GM18867 (cell line): ENCODE measurements around the gene NUP93.
"Not testable (repeated sequence)": the region's sequence is repeated elsewhere in the genome, so short reads cannot be mapped to it uniquely, and the experiment has no call there.

Experiments
- ATAC-seq: cut with Tn5 transposase; IDR thresholded peaks from one replicate; pipeline ENCODE4 v1.9.1; 2021; ENCODE audit warnings: mild to moderate bottlenecking, moderate library complexity; ENCODE audit not compliant: unreplicated experiment

NUP93 gene

DNA sequence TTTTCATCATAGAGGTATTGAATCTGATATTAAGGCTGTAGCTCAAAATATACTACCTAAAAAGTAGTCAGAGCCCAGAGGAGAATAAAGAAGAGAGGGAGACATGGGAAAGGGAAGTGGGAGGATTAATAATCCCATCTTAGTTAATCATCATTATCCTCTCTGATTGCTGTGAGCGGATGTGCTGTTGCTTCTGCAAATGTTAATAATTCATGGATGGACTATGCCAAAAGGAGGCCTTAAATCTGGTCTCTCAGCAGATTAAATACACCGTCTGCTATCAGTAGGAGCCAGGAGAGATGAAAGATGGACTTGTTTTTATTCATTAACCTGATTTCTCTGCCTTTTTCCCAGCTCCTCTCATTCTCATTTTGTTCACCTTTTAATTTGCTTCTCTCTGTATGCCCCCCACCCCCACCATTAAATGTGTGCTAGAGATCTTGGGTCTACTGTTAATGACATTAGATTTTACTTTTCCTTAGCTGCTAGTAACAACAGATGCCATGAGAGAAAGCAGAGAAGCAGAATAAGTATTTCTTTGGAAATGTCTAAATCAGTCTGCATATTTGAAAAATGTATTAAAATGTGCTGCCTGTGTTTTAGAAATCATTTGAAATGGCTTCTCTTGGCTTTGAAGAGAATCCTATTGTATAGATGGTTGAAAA lies 44.2 kb downstream of the NUP93 start:
- no peak for ATAC-seq

DNA sequence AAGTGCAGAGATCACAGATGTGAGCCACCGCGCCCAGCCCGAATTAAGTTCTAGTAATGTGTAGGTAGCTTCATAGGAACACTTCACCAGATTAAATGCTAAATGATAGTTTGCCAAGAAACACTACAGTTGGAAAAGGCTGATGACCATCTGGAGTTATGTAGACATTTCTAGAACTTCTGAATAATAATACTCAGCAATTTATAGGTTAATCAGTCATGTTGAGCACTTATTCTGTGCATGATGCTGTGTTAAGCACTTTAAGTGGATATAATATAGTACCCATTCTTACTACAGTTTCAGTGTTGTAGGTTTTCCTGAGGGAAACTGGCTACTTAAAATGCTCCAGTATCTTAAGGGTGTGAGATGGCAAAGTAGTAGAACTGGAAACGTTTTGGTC lies 45.2 kb downstream of the NUP93 start:
- ATAC-seq = no peak

DNA sequence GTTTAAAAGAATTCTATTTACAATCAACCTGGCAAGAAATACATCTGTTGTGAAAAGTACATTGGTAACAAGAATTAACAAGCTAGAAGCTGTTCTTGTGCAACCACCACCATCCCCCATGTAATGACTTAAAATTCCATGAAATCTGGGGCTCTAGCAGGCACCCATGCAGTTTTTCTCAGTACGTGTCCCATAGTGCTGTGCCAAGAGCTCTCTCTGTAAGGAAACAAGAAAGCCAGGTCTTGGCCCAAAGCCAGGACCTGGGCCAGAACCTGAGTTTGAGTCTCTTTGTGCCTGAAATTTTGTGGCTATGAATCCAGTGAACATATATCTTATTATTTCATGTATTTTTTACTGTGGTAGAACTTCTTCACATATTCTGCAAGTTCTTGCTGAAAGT lies 46.6 kb downstream of the NUP93 start:
- ATAC-seq = no peak

DNA sequence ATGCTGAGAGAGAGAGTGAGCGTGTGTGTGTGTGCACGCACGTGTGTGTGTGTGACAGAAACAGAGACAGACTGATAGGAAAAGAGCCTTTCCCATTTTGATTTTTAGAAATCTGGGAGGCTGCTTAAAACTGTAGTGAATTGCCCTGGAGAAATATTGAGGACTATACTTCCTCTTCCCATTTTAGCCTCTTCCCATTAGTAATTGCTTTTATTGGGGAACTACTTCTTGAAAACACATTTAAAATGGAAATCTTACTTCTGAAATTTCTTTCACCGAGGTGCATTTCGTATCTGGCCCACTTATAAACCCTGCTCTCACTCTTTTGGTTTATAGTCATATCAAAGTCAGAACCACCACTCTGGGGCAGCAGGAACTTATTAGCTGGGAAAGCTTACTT lies 47.1 kb downstream of the NUP93 start:
- no peak for ATAC-seq

DNA sequence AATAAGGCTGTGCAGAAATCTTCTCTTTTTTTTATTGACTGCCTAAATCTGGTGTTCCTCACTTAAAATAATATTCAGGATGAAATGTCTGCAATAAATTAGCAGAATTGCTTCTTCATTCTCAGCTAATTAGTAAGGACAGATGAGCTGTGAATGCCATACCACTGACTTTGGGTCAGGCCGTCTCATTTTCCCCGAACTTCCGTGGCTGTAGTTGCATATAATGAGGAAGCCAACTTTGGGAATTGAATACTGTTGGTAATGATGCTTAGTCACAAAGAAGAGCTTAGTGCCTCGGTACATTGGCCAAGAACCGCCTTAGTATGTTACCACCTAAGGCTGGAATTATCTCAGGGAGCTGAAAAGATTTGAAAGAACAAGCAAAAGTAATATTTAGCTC lies 47.6 kb downstream of the NUP93 start:
- no peak for ATAC-seq

DNA sequence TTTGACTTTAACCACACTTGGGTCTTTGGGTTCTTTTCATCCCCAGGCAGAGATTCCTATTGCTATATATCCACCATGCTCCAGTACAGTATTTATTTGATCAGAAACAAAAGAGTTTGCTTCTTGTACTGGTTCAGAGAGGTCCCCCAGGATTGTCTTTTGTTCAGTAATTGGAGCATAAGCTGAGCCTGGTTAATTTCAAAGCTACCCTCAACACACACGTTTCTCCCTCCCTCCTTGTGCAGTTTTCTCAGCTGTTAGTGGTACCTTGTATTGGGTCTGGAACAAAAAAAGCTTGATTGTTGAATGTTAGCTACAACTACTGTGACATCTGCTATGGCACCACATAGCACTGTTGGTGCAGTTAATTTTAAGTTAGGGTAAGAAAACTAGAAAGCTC lies 50.0 kb downstream of the NUP93 start:
- no peak for ATAC-seq

DNA sequence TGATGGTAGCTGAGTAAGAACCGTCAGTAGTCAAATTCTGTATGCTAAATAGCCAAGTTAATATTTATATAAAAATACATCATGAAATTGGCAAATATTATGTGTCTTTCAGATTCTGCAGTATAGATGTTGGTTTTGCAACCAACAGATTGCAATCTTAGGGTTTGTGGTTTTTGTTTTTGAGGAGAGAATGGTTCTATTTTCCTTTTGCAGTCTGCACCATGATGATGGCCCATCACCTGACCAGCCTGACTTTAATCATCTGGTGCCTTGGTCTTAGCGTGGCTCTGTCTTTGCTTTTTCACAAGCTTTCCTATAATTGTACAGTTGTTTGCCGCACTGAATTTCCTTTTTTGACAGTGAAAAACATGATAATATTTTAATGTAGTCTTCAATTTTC lies 50.7 kb downstream of the NUP93 start:
- ATAC-seq = no peak

DNA sequence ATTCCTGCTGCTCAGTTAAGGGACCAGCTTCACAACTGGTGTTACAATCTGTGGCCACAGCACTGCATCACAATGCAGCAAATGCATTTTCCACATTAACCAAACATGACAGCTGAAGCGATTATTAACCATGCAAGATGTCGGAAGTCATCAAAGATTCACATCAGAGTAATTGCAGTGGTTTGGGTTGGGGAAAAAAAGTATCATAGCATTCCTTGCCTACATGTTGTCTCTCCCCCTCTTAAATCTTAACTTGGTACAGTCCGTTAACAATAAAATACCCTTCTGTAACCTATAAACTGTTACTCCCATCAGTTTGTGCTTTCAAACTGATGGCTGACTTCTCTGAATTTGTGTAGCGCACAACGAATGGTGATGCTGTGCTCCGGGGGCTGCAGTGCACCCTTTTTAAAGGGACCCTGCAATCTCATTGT lies 51.6 kb downstream of the NUP93 start:
- ATAC-seq = no peak

DNA sequence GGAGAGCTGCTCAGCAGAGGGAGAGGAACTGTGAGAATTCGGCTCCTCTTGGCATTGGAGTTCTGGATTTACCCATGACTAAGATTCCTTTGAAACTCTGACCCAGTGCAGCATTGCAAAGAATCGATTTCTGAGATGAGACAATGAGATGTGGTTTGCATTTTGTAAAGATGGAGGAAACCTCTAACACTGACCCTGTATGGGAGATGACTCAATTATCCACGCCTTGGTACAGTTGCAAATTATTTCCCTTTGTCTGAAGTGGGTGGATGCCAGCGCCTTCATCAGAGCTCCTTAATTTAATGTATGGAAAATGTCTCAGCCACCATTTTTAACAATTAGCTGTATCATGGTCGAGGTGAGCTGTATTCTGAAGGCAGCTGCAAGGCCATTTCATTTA lies 53.4 kb downstream of the NUP93 start:
- ATAC-seq = no peak

DNA sequence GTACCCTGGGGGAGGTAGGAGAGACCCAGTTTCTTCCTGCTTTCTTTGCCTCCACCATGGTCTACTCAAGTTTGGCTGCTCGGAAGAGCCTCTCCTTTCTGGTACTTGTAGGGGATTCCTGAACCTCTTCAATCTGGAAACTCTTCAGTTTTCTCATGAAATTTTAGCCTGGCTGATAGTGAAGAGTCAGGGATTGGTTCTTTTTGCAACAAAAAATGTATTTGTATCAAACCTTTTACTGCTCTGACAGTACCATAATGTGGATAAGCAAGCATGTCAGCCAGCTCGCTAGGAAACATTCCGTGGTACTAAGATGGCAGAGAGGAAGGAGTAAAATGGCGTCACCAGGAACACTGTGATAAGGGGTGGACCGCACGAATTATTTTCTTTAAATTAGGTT lies 55.4 kb downstream of the NUP93 start:
- no peak for ATAC-seq

DNA sequence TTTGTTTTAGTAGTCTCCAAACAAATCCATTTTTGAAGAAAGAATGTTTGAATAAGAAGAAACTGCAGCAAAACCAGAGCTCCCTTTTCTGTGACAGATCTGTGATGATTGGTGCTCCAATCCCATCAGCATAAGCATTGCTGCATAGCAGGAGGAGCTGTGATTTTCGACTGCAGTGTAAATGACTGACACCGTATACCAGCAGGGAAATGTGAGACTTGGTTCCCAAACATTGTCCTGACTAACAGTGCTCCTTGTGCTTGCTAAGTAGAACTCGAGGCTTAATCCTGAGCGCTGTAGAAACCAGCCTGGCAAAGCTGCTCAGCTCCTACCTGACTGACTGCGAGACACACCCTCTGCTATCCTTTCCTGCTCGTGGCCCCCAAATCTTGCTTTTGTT lies 57.2 kb downstream of the NUP93 start:
- ATAC-seq = no peak

DNA sequence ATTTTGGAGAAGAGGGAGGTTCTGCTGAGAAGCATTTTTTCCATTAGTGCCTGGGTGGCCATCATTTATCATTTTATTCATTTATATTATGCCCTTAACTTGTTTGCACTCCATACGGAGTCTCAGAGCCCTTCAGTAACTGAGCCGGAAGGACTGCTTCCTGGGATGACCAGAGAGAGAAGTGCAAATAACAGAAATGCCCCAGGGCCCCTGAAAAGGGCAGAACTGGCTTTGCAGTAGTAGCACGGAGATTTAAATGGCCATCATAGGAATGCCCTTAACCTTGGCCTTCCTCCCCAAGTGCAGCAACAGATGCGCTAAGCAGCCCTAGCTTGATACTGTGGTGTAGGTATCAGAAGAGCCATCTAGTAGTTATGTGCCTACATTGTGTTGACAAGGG lies 58.5 kb downstream of the NUP93 start:
- no peak for ATAC-seq

DNA sequence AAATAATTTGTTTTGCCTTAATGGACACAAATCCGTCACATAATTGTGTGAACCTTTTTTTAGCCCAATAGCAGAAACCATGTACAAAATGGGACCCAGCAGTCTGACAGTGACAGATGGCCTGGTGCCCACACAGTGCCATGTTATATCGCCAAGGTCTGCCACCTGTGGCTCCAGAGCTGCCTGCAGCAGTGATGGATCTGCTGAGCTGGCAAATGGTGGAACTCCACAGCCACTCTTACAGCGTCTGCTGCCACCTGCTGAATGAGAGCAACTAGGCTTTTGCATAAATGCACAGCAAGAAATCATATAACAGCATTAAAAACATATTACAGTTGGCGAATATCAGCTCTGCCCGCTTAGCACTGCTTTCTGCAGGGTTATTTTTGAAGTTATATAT lies 59.4 kb downstream of the NUP93 start:
- ATAC-seq = no peak

DNA sequence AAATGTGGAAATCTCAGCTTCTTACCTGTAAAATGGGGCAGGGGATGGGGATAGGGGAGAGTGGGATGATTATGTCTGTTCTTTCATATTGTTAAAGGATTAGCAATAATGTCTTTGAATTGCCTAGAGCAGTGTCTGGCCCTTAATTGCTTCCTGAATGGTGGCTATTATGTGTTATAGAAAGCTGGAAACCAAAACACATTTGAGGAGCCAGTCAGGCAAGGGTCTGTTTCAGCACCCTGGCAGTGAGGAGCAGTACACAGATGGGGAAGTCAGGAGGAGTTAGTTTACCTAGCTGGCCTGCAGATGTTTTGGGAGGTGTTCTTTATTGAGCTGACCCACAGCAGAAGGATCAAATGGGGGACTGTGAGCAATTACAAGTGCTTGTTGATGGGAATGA lies 63.0 kb downstream of the NUP93 start:
- no peak for ATAC-seq

DNA sequence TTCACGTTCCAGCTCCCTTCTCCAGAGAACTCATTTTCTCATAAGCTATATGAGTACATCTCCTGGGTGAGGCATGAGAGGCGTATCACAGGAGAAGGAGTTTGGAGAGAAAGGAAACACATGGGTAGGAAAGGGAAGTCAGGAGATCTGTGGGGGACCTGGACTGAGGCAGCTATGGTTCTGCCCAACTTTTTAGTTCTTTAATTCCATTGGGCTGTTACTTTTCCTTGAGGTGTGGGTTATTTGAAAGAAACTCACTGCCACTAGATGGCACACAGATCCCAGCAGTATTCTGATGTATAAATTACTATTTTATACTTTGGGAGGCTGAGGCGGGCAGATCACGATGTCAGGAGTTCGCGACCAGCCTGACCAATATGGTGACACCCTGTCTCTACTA lies 63.6 kb downstream of the NUP93 start:
- no peak for ATAC-seq

DNA sequence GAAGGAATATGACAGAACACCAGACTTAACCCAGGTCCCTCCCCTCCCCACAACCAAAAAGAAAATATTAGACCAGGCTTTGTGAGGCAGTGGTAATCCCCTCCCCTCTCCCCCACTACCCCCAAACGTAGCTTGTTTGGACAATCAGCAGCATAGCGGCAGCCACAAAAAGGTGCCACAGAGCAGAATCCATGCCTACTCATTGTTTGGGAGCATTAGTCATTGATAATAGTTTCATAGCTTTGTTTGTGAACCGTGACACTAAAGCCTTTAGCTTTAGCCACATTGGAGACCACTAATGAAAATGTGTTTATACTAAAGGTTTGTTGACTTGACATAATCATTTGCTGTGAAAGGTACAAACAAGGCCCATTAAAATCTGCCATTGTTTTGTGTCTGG lies 65.1 kb downstream of the NUP93 start:
- ATAC-seq = no peak

DNA sequence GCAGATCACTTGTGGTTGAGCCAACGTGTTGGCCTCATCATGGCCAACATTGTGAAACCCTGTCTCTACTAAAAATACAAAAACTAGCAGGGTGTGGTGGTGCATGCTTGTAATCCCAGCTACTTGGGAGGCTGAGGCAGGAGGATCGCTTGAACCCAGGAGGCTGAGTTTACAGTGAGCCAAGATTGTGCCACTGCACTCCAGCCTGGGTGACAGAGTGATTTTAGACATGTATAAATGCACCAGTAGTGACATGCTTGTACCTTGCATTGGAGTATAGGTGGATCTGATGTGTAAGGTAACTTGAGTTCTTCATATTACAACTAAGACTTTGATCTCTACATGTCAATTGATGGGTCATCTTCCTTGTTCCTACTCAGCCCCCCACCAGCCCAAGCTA lies 67.1 kb downstream of the NUP93 start:
- not testable (repeated sequence) for ATAC-seq

DNA sequence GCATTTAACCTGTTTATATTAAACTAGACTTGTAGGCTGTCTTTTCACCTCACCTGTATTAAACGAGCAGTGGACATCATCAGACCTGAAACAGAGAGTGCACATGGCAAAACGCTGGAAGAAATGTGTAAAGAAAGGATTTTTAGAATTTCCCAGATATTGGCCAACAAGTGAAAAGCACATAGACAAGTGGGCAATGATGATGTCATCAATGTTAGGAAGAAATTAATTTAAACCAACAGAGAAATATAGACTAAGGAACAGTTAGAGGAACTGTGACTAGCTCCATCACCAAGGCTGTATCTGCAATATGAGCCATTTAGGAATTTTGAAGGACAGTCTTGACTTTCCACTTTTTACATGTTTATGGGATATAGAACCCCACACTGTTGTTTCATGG lies 67.9 kb downstream of the NUP93 start:
- ATAC-seq = no peak

DNA sequence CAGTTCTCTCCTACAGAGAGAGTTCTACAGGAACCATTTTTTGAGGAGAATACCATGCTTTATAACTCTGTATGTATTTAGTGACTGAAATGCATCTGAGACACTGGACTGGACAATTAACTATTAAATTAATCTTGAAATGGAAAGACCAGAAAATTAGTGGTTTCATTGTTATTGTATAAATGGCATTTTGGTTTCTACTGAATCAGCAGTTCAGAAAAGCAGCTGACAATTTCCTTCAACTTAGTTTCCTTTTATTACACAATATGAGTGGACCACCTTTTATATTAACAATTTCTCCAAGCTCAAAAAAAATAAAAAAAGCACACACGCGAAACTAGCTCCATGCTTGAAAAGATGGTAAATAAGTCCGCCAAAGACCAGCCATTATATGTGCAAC lies 69.0 kb downstream of the NUP93 start:
- no peak for ATAC-seq

DNA sequence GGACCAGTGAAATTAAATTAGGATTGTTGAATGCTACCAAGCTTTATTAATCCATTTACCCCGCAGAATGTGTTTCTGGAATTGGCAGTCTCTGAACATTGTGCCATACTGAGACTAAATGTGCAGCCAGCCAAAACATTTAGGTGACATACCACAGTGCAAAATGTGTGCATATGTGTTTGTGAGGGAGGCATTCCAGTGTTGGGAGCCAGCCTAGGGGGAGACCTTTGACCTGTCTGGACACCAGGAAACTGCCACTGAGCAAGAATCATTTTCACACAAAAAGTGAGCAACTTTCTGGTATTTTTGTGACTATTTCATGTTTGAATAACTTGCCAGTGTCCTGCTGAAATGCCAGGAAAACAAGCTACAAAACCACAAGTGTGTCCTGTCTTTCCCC lies 70.4 kb downstream of the NUP93 start:
- no peak for ATAC-seq

DNA sequence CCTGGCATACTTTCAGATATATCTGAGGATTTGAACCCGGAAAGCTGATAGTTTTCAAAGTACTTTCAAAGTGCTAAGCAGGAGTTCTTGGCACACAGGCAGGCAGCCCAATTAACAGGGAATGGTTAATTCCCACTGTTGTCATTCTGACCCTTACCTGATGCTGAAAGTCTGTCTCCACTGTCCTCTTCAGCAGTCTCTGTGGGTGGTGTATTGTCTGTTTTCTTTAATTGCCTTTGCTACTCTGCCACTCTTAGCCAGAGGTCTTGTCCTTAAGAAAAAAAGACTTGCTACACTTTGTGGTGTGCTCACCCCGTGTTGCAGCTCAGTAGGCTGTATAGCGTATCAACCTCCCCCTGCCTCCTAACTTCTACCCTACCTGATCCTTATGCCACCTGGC lies 71.8 kb downstream of the NUP93 start:
- no peak for ATAC-seq

DNA sequence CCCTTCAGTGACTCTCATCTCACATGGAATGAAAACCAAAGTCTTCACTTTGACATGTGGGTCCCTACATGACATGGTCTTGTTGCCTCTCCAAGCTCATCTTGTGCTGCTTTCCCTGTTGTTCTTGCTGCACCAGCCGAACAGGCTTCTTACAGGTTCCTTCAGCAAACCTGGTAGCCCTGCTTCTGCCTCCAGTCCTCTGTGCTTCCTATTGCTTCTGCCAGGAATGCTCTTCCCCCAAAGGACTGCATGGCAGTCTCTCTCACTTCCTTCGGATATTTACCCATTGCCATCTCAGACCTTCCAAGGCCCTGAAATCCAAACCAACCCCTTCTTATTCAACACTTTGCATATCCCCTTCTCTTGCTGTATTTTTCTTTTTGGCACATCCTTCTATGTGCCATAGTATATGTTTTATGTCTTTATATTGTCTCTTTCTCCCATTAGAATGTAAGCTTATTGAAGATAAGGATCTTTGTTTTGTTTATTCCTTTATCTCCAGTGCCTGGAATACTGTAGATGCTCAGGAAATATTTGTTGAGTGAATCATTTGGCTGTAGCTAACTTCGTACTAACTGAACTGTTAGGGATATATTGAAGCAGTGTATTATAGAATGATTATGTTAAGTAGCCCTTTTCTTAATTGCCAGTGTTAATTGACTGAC lies 77.2 kb downstream of the NUP93 start:
- ATAC-seq = no peak

DNA sequence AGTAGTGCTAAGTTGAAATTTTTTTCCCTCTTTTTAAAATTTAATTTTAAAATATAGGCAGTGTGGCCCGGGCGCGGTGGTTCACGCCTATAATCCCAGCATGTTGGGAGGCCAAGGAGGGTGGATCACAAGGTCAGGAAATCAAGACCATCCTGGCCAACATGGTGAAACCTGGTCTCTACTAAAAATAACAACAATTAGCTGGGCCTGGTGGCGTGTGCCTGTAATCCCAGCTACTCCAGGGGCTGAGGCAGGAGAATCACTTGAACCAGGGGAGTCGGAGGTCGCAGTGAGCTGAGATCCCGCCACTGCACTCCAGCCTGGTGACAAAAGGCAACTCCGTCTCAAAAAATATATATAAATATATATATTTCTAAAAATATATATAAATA lies 77.7 kb downstream of the NUP93 start:
- ATAC-seq = not testable (repeated sequence)
